H9 (cell line): ENCODE data around the gene PHLPP2. TPM values are rescaled to one million over a fixed set of nuclear protein-coding genes. Genes with fewer than 3 reads are reported as not detected.

Experiments used
- DNase-seq: peaks from one replicate; pipeline ENCODE4 v3.0.0-alpha.2; 2017
- H2AFZ ChIP-seq: one replicate; pipeline ENCODE4 v1.6.1; 2013; ENCODE audit warnings: mild to moderate bottlenecking, low read length, control low read depth, moderate library complexity
- H2AK5ac ChIP-seq: 2 replicates; pipeline ENCODE4 v1.6.1; 2013; ENCODE audit warnings: low read length, control low read depth, mixed read lengths; ENCODE audit not compliant: insufficient read length
- H2BK120ac ChIP-seq: one replicate; pipeline ENCODE4 v1.6.1; 2013; ENCODE audit warnings: low read depth, mild to moderate bottlenecking, low read length, control low read depth, inconsistent platforms; ENCODE audit not compliant: poor library complexity, severe bottlenecking
- H2BK12ac ChIP-seq: 2 replicates; pipeline ENCODE4 v1.6.1; 2013; ENCODE audit warnings: low read length, control low read depth, mixed read lengths, low read depth; ENCODE audit not compliant: insufficient read length
- H2BK15ac ChIP-seq: 2 replicates; pipeline ENCODE4 v1.6.1; 2013; ENCODE audit warnings: low read depth, low read length, control low read depth
- H2BK20ac ChIP-seq: one replicate; pipeline ENCODE4 v1.6.1; 2013; ENCODE audit warnings: low read depth, mild to moderate bottlenecking, low read length, control low read depth, inconsistent platforms; ENCODE audit not compliant: poor library complexity, severe bottlenecking
- H2BK5ac ChIP-seq: 2 replicates; pipeline ENCODE4 v1.6.1; 2013; ENCODE audit warnings: low read length, control low read depth, mixed read lengths; ENCODE audit not compliant: insufficient read length
- H3K14ac ChIP-seq: 2 replicates; pipeline ENCODE4 v1.6.1; 2013; ENCODE audit warnings: low read length, control low read depth; ENCODE audit not compliant: insufficient read depth
- H3K18ac ChIP-seq: 2 replicates; pipeline ENCODE4 v1.6.1; 2013; ENCODE audit warnings: low read depth, mild to moderate bottlenecking, mixed read lengths, low read length, control low read depth; ENCODE audit not compliant: insufficient read length
- H3K23ac ChIP-seq: 2 replicates; pipeline ENCODE4 v1.6.1; 2013; ENCODE audit warnings: low read length, control low read depth, mixed read lengths, low read depth; ENCODE audit not compliant: insufficient read length
- H3K23me2 ChIP-seq: 2 replicates; pipeline ENCODE4 v1.6.1; 2013; ENCODE audit warnings: low read depth, mild to moderate bottlenecking, mixed read lengths, low read length, control low read depth; ENCODE audit not compliant: insufficient read length, poor library complexity, severe bottlenecking
- H3K27ac ChIP-seq: 2 replicates; pipeline ENCODE4 v1.5.1; 2013; ENCODE audit warnings: low read length, control low read depth, mixed read lengths, low read depth; ENCODE audit not compliant: insufficient read length
- H3K27me3 ChIP-seq: 2 replicates; pipeline ENCODE4 v1.6.1; 2013; ENCODE audit warnings: low read length, control low read depth, inconsistent platforms; ENCODE audit not compliant: insufficient read depth
- H3K4ac ChIP-seq: 2 replicates; pipeline ENCODE4 v1.6.1; 2013; ENCODE audit warnings: low read depth, mild to moderate bottlenecking, control low read depth, inconsistent platforms, low read length, moderate library complexity
- H3K4me1 ChIP-seq: 2 replicates; pipeline ENCODE4 v1.6.1; 2013; ENCODE audit warnings: low read length, control low read depth, inconsistent platforms; ENCODE audit not compliant: insufficient read depth
- H3K4me2 ChIP-seq: 2 replicates; pipeline ENCODE4 v1.6.1; 2013; ENCODE audit warnings: low read length, control low read depth, mixed read lengths; ENCODE audit not compliant: insufficient read length, insufficient read depth
- H3K56ac ChIP-seq: 2 replicates; pipeline ENCODE4 v1.6.1; 2013; ENCODE audit warnings: low read depth, mild to moderate bottlenecking, mixed read lengths, low read length, control low read depth; ENCODE audit not compliant: insufficient read length
- H3K79me1 ChIP-seq: 2 replicates; pipeline ENCODE4 v1.6.1; 2013; ENCODE audit warnings: low read depth, mild to moderate bottlenecking, moderate library complexity, low read length, control low read depth, inconsistent platforms; ENCODE audit not compliant: insufficient read depth, poor library complexity, severe bottlenecking
- H3K79me2 ChIP-seq: 2 replicates; pipeline ENCODE4 v1.6.1; 2013; ENCODE audit warnings: low read length, control low read depth, inconsistent platforms; ENCODE audit not compliant: insufficient read depth
- H3K9ac ChIP-seq: 2 replicates; pipeline ENCODE4 v1.6.1; 2013; ENCODE audit warnings: low read length, control low read depth, mixed read lengths; ENCODE audit not compliant: insufficient read length; ENCODE audit errors: extremely low read depth
- H3K9me3 ChIP-seq: one replicate; pipeline ENCODE4 v1.6.1; 2013; ENCODE audit warnings: low read depth, low read length, inconsistent platforms; ENCODE audit not compliant: control insufficient read depth
- H3T11ph ChIP-seq: one replicate; pipeline ENCODE4 v1.6.1; 2013; ENCODE audit warnings: mild to moderate bottlenecking, low read length, control low read depth, inconsistent platforms
- H4K20me1 ChIP-seq: one replicate; pipeline ENCODE4 v1.6.1; 2013; ENCODE audit not compliant: control insufficient read depth, insufficient read length, insufficient read depth
- H4K5ac ChIP-seq: 2 replicates; pipeline ENCODE4 v1.6.1; 2013; ENCODE audit warnings: low read depth, mild to moderate bottlenecking, mixed read lengths, low read length, control low read depth; ENCODE audit not compliant: insufficient read length
- H4K8ac ChIP-seq: replicated peaks from 2 replicates; pipeline ENCODE4 v1.6.1; 2013; ENCODE audit warnings: low read length, control low read depth, mixed read lengths, low read depth; ENCODE audit not compliant: insufficient read length
- H4K91ac ChIP-seq: 2 replicates; pipeline ENCODE4 v1.6.1; 2013; ENCODE audit warnings: low read depth, mild to moderate bottlenecking, moderate library complexity, mixed read lengths, low read length, control low read depth; ENCODE audit not compliant: insufficient read length
- H3K27ac Mint-ChIP-seq, 3 experiments: 2 replicates in 2 of 3; 3 replicates in 1 of 3; pipeline ENCODE4 v1.8.0; 2020 to 2021; ENCODE audit warnings: mixed read lengths in 3 of 3, mild to moderate bottlenecking in 1 of 3, moderate library complexity in 1 of 3
- H3K27me3 Mint-ChIP-seq: 2 replicates; pipeline ENCODE4 v1.8.0; 2021; ENCODE audit warnings: low read depth, mild to moderate bottlenecking, moderate library complexity, mixed read lengths
- H3K36me3 Mint-ChIP-seq, 3 experiments: 2 replicates in 2 of 3; 3 replicates in 1 of 3; pipeline ENCODE4 v1.8.0; 2020 to 2021; ENCODE audit warnings: low read depth in 3 of 3, mixed read lengths in 3 of 3; ENCODE audit not compliant: insufficient read depth in 1 of 3
- H3K4me1 Mint-ChIP-seq, 2 experiments: 2 replicates each; pipeline ENCODE4 v1.8.0; 2020; ENCODE audit warnings: mixed read lengths in 2 of 2
- H3K4me3 Mint-ChIP-seq, 2 experiments: 2 replicates in 1 of 2; 3 replicates in 1 of 2; pipeline ENCODE4 v1.8.0; 2020 to 2021; ENCODE audit warnings: mild to moderate bottlenecking in 2 of 2, mixed read lengths in 2 of 2, moderate library complexity in 1 of 2
- H3K9me3 Mint-ChIP-seq, 2 experiments: 2 replicates in 1 of 2; 3 replicates in 1 of 2; pipeline ENCODE4 v1.8.0; 2020; ENCODE audit warnings: mild to moderate bottlenecking in 2 of 2, mixed read lengths in 2 of 2, moderate library complexity in 1 of 2
- CTCF ChIP-seq: fragments of 200-600 bp; sonication (generic); conservative IDR thresholded peaks from 3 replicates; pipeline ENCODE4 v1.8.0; 2021; ENCODE audit warnings: antibody characterized with exemption, mild to moderate bottlenecking
- WGBS: extraction: QIAGEN DNeasy Blood & Tissue Kit; methylation state at CpG from one replicate; pipeline ENCODE4 v1.1.7; 2013; ENCODE audit warnings: missing lambda C conversion rate, low lambda C conversion rate, mixed read lengths; ENCODE audit not compliant: insufficient read length; ENCODE audit errors: extremely low coverage; 5-methylcytosine and 5-hydroxymethylcytosine counted together
- total RNA-seq: library from RNA; stranded (reverse); gene quantifications from 2 replicates; pipeline ENCODE4 v1.2.1, GENCODE V29; 2021

The PHLPP2 gene
- total RNA-seq, 1 experiment from 2014 or later, result 23.2 TPM

GRCh38 chr16:71625113-71625850, 99.2 kb downstream of the PHLPP2 start:
- no peaks in the 10 kb centered on the region for H3K27me3 ChIP-seq
- H2BK5ac ChIP-seq, result no peak overlapping the region
- H3K23ac ChIP-seq, result no peak overlapping the region
- H3K4ac ChIP-seq, result no peak overlapping the region
- no peak overlapping the region for H3T11ph ChIP-seq
- no peak overlapping the region for H3K27ac ChIP-seq
- Mint-ChIP-seq H3K4me1 (peaks cover 19 to 20% of the 10 kb centered on the region in 2 experiments), H3K27ac (no peak overlapping the region), H3K36me3 (peaks cover 8 to 22% (median 17%) of the 10 kb centered on the region in 3 experiments; a peak in 6 of 7 replicates), H3K9me3 (peaks cover 0 to 3% of the 10 kb centered on the region in 2 experiments; a peak in 2 of 5 replicates), H3K27me3 (peaks cover 2% of the 10 kb centered on the region), H3K4me3 (peak overlapping the region; percentile 82 to 87; a peak in 4 of 5 replicates)
- H4K20me1 ChIP-seq, result no peaks in the 10 kb centered on the region
- no peaks in the 10 kb centered on the region for H3K23me2 ChIP-seq
- no peak overlapping the region for H2BK20ac ChIP-seq
- no peaks in the 10 kb centered on the region for H3K79me1 ChIP-seq
- no peak for TF ChIP-seq CTCF
- H2AFZ ChIP-seq, result no peak overlapping the region
- no peak overlapping the region for H4K5ac ChIP-seq
- peak overlapping the region; percentile 9 for H3K4me2 ChIP-seq
- H3K9ac ChIP-seq, result no peak overlapping the region
- H3K18ac ChIP-seq, result no peak overlapping the region
- no peak overlapping the region for H2AK5ac ChIP-seq
- no peaks in the 10 kb centered on the region for H3K79me2 ChIP-seq
- no peak overlapping the region for H3K14ac ChIP-seq
- 100% methylated on average over 1 of the region's 7 CpGs for WGBS
- H3K56ac ChIP-seq, result no peak overlapping the region
- H3K9me3 ChIP-seq, result no peaks in the 10 kb centered on the region
- H2BK120ac ChIP-seq, result no peak overlapping the region
- H2BK15ac ChIP-seq, result no peak overlapping the region
- H4K91ac ChIP-seq, result no peak overlapping the region
- peaks cover 3% of the 10 kb centered on the region; the same call in 1 of the 2 replicates for H3K4me1 ChIP-seq
- no peak overlapping the region for H4K8ac ChIP-seq
- DNase-seq, result no peak
- H2BK12ac ChIP-seq, result no peak overlapping the region
